ENCODE results near the gene SALL4.
"Not testable (repeated sequence)": the region's sequence is repeated elsewhere in the genome, so short reads cannot be mapped to it uniquely, and the experiment has no call there.

The SALL4 gene

DNA sequence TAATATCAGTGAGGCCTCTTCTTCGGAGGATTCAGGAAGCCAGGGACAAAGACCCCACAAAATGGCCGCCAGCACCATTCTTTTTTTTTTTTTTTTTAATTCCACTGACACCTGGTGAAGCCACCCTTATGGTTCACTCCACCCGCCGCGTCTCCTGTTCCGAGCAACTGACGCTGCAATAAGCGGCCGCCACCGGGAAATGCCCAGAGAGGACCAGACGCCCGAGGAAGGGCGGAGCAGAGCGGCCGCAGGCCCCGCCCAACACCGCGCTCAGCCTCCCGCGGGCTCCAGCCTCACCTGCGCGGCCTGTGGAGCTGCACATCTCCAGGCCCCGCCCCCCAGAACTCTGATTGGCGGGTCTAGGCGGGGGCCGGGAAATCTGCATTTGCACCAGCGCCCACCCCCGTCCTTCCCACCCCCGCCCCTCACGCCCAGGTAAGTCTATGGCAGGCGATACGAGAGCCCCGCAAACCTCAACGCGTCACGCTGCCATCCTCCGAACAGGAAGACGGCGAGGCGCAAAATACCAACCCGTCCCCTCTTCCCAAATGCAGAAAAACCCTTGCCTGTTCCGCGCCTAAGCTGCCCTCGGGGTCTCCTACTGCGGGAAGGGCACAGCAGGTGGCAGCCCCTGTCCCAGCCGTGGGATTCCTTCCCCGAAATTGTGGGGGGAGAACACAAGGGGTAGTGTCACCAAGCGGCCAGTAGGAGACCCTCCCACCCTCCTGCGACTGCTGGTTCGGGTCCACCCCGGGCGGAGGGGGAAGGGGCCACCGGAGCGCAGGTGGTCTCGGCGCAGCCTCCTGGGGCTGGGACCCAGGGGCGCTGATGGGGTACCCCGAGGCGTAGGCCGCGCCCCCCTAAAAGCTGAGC, 35.1 kb downstream of the SALL4 start:
- TF ChIP-seq, protein P1, sequence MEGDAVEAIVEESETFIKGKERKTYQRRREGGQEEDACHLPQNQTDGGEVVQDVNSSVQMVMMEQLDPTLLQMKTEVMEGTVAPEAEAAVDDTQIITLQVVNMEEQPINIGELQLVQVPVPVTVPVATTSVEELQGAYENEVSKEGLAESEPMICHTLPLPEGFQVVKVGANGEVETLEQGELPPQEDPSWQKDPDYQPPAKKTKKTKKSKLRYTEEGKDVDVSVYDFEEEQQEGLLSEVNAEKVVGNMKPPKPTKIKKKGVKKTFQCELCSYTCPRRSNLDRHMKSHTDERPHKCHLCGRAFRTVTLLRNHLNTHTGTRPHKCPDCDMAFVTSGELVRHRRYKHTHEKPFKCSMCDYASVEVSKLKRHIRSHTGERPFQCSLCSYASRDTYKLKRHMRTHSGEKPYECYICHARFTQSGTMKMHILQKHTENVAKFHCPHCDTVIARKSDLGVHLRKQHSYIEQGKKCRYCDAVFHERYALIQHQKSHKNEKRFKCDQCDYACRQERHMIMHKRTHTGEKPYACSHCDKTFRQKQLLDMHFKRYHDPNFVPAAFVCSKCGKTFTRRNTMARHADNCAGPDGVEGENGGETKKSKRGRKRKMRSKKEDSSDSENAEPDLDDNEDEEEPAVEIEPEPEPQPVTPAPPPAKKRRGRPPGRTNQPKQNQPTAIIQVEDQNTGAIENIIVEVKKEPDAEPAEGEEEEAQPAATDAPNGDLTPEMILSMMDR (IDR thresholded peaks at IDR 0.05; ENCODE audit: low read depth, low read length): peak; percentile 68
- H3K36me3 ChIP-seq: no peaks in the 10 kb centered on the region
- H3K9me3 ChIP-seq (ENCODE audit: severe bottlenecking): no peaks in the 10 kb centered on the region
- peak overlapping the region; percentile 77 for H3K4me3 ChIP-seq (ENCODE audit: low read depth, low read length)
- H3K27me3 ChIP-seq (ENCODE audit: insufficient read depth, low read depth, severe bottlenecking): no peaks in the 10 kb centered on the region
- peak; percentile 90 for DNase-seq
- H3K27ac ChIP-seq: peak overlapping the region; percentile 62

DNA sequence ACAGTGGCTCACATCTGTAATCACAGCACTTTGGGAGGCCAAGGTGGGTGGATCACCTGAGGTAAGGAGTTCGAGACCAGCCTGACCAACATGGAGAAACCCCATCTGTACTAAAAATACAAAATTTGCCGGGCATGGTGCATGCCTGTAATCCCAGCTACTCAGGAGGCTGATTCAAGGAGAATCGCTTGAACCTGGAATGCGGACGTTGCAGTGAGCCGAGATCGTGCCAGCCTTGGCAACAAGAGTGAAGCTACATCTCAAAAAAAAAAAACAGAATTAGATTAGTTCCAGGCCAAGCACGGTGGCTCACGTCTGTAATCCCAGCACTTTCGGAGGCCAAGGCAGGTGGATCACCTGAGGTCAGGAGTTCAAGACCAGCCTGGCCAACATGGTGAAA, 36.9 kb downstream of the SALL4 start:
- not testable (repeated sequence) for H3K36me3 ChIP-seq; DNase-seq; H3K4me3 ChIP-seq (ENCODE audit: low read depth, low read length); H3K27ac ChIP-seq; H3K9me3 ChIP-seq (ENCODE audit: severe bottlenecking); H3K27me3 ChIP-seq (ENCODE audit: insufficient read depth, low read depth, severe bottlenecking)

DNA sequence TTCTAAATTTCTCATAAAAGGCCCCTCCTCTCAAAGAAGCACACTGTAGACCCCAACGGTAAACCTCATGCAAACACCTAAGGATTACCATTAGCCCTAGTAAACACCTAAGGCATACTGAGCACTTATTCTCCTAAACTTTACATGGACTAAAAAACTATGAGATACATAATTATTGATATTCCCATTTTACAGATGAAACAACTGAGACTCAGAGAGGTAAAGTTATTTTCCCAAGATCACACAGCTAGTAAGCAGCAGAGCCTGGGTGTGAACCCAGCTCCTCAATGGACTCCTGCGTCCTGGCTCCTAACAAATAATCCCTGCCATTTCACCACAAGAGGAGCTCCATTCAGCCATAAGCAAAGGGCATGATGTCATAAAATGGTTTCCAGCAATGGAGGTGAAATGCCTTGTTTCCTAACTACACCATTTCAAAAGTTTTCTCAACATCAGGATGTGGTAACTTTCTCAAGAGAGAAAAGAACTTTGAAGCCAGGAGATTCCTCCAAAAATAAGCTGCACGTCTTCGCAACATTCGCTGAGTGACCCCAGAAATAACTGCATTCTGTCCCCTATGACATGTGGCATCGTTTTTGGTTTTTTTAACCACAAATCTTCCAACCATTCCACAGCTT, 38.2 kb downstream of the SALL4 start:
- no peaks in the 10 kb centered on the region for H3K9me3 ChIP-seq (ENCODE audit: severe bottlenecking)
- H3K27me3 ChIP-seq (ENCODE audit: insufficient read depth, low read depth, severe bottlenecking): no peaks in the 10 kb centered on the region
- no peak for DNase-seq
- H3K36me3 ChIP-seq: no peaks in the 10 kb centered on the region
- no peak overlapping the region for H3K4me3 ChIP-seq (ENCODE audit: low read depth, low read length)
- TF ChIP-seq, protein P1 (IDR thresholded peaks at IDR 0.05; ENCODE audit: low read depth, low read length): no peak
- no peak overlapping the region for H3K27ac ChIP-seq

GRCh38 chr20:51760905-51761546, 41.3 kb downstream of the SALL4 start:
- H3K4me3 ChIP-seq (ENCODE audit: low read depth, low read length): no peak overlapping the region
- no peaks in the 10 kb centered on the region for H3K27me3 ChIP-seq (ENCODE audit: insufficient read depth, low read depth, severe bottlenecking)
- no peaks in the 10 kb centered on the region for H3K36me3 ChIP-seq
- DNase-seq: no peak
- H3K9me3 ChIP-seq (ENCODE audit: severe bottlenecking): no peaks in the 10 kb centered on the region
- TF ChIP-seq, protein P1 (IDR thresholded peaks at IDR 0.05; ENCODE audit: low read depth, low read length): no peak
- H3K27ac ChIP-seq: no peak overlapping the region

- Histone ChIP-seq H3K27ac (no peak overlapping the region), H3K27me3 (ENCODE audit: insufficient read depth, low read depth, severe bottlenecking) (no peaks in the 10 kb centered on the region), H3K36me3 (no peaks in the 10 kb centered on the region), H3K9me3 (ENCODE audit: severe bottlenecking) (no peaks in the 10 kb centered on the region), H3K4me3 (ENCODE audit: low read depth, low read length) (no peak overlapping the region)
- TF ChIP-seq, protein P1 (IDR thresholded peaks at IDR 0.05; ENCODE audit: low read depth, low read length): no peak
- no peak for DNase-seq
These were observed 42.4 kb downstream of the SALL4 start for GRCh38 chr20:51759769-51760510.
